ENCODE data around the gene DNAJC1.

DNA sequence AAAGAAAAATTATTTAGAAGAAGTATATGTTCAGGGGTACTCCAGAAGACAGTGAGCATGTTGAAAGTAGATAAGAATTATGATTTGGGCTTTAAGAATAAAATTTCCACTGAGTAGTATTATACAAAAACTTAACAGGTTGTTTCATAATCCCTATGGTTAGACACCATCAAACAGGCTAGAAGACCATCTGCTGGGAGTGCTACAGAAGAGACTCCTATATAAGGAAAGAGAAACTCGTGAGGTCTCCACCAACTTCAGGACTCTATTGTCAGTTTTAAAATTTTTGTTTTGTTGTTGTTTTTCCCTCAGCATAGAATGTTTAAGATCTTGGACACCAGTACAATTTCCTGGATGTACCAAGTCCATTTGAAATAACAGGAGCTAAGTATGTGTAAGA, 13.1 kb downstream of the DNAJC1 start:
- TF ChIP-seq, protein P1, sequence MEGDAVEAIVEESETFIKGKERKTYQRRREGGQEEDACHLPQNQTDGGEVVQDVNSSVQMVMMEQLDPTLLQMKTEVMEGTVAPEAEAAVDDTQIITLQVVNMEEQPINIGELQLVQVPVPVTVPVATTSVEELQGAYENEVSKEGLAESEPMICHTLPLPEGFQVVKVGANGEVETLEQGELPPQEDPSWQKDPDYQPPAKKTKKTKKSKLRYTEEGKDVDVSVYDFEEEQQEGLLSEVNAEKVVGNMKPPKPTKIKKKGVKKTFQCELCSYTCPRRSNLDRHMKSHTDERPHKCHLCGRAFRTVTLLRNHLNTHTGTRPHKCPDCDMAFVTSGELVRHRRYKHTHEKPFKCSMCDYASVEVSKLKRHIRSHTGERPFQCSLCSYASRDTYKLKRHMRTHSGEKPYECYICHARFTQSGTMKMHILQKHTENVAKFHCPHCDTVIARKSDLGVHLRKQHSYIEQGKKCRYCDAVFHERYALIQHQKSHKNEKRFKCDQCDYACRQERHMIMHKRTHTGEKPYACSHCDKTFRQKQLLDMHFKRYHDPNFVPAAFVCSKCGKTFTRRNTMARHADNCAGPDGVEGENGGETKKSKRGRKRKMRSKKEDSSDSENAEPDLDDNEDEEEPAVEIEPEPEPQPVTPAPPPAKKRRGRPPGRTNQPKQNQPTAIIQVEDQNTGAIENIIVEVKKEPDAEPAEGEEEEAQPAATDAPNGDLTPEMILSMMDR (IDR thresholded peaks at IDR 0.05): no peak
- TF ChIP-seq ESRRA (IDR thresholded peaks at IDR 0.05; ENCODE audit: borderline replicate concordance, low read length): no peak
- no peak for TF ChIP-seq HEYL (CRISPR knock-in tag; IDR thresholded peaks at IDR 0.05)
- TF ChIP-seq BCL3 (IDR thresholded peaks at IDR 0.05): no peak
- no peak for TF ChIP-seq HDAC2 (IDR thresholded peaks at IDR 0.05)
- TF ChIP-seq ZSCAN20 (CRISPR knock-in tag; IDR thresholded peaks at IDR 0.05): no peak
- no peak for TF ChIP-seq MAZ (IDR thresholded peaks at IDR 0.05; ENCODE audit: borderline replicate concordance, low read depth, low read length)
- TF ChIP-seq HOXB5 (CRISPR knock-in tag; IDR thresholded peaks at IDR 0.05): no peak
- TF ChIP-seq, protein P2, sequence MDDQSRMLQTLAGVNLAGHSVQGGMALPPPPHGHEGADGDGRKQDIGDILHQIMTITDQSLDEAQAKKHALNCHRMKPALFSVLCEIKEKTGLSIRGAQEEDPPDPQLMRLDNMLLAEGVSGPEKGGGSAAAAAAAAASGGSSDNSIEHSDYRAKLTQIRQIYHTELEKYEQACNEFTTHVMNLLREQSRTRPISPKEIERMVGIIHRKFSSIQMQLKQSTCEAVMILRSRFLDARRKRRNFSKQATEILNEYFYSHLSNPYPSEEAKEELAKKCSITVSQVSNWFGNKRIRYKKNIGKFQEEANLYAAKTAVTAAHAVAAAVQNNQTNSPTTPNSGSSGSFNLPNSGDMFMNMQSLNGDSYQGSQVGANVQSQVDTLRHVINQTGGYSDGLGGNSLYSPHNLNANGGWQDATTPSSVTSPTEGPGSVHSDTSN (IDR thresholded peaks at IDR 0.05): no peak
- TF ChIP-seq, protein P3, sequence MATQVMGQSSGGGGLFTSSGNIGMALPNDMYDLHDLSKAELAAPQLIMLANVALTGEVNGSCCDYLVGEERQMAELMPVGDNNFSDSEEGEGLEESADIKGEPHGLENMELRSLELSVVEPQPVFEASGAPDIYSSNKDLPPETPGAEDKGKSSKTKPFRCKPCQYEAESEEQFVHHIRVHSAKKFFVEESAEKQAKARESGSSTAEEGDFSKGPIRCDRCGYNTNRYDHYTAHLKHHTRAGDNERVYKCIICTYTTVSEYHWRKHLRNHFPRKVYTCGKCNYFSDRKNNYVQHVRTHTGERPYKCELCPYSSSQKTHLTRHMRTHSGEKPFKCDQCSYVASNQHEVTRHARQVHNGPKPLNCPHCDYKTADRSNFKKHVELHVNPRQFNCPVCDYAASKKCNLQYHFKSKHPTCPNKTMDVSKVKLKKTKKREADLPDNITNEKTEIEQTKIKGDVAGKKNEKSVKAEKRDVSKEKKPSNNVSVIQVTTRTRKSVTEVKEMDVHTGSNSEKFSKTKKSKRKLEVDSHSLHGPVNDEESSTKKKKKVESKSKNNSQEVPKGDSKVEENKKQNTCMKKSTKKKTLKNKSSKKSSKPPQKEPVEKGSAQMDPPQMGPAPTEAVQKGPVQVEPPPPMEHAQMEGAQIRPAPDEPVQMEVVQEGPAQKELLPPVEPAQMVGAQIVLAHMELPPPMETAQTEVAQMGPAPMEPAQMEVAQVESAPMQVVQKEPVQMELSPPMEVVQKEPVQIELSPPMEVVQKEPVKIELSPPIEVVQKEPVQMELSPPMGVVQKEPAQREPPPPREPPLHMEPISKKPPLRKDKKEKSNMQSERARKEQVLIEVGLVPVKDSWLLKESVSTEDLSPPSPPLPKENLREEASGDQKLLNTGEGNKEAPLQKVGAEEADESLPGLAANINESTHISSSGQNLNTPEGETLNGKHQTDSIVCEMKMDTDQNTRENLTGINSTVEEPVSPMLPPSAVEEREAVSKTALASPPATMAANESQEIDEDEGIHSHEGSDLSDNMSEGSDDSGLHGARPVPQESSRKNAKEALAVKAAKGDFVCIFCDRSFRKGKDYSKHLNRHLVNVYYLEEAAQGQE (IDR thresholded peaks at IDR 0.05): no peak
- TF ChIP-seq NFE2L2 (conservative IDR thresholded peaks at IDR 0.05; ENCODE audit: low read length): no peak
- no peak for TF ChIP-seq POLR2A (IDR thresholded peaks at IDR 0.05; ENCODE audit: low read length)
- TF ChIP-seq SMC3 (IDR thresholded peaks at IDR 0.05): no peak
- TF ChIP-seq USF2 (IDR thresholded peaks at IDR 0.05): no peak
